Thyroid gland (tissue), 4 donors: ENCODE results near the gene YPEL1.

ENCODE experiments used
- CTCF ChIP-seq, 6 experiments: fragments of 200-600 bp in 3 of 6; fragments of 450-650 bp in 3 of 6; sonication (generic) in 3 of 6; IDR thresholded peaks; one replicate each; pipeline ENCODE4 v1.5.1; 2016 to 2019; ENCODE audit warnings: antibody characterized with exemption in 6 of 6, mild to moderate bottlenecking in 2 of 6, inconsistent platforms in 1 of 6, moderate library complexity in 1 of 6
- POLR2A ChIP-seq, 2 donors: fragments of 450-650 bp; IDR thresholded peaks; one replicate each; pipeline ENCODE4 v1.6.1; 2017; ENCODE audit warnings: antibody characterized with exemption in 2 of 2, mild to moderate bottlenecking in 2 of 2, moderate library complexity in 1 of 2

- TF ChIP-seq CTCF (IDR thresholded peaks at IDR 0.05) (no peak), POLR2A (IDR thresholded peaks at IDR 0.05) (no peak)
These were observed 27.9 kb downstream of the YPEL1 start for GRCh38 chr22:21707677-21708076.
